Measurements from ENCODE around the gene CLDN12. TPM values are rescaled to one million over a fixed set of nuclear protein-coding genes. Genes with fewer than 3 reads are reported as not detected.

Gene CLDN12
- total RNA-seq, 2 experiments from 2014 or later: 3.9 to 4.3 TPM

DNA sequence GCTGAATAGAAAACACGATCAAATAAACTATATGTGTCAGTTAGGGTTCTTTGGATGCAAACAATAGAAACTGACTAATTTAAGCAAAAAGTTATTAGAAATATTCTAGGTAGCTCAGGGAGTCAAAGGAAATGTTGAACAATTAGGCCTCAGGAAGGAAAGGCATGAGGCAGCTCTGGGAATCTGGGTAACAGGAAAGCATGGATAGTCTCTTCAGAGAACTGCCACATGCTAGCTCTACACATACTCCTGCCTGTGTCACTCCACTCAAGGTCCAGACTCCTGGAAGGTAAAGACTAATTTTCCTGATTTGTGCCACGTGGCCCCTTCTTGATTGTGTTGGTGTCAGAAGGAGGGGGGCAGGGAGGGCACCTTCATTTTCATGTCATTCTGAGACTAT, 42.4 kb downstream of the CLDN12 start:
- H3K27me3 Mint-ChIP-seq: peaks cover 3% of the 10 kb centered on the region
- H3K4me3 Mint-ChIP-seq: no peak overlapping the region
- no peaks in the 10 kb centered on the region for H3K36me3 Mint-ChIP-seq (ENCODE audit: low read depth)
- POLR2A ChIA-PET: no interaction called here
- H3K27ac Mint-ChIP-seq: no peak overlapping the region
- DNase-seq (no peak), ATAC-seq (no peak)
- no peaks in the 10 kb centered on the region for H3K9me3 Mint-ChIP-seq
- intact Hi-C loops (cut with micrococcal nuclease): no loop called here
- TF ChIP-seq, protein P1, sequence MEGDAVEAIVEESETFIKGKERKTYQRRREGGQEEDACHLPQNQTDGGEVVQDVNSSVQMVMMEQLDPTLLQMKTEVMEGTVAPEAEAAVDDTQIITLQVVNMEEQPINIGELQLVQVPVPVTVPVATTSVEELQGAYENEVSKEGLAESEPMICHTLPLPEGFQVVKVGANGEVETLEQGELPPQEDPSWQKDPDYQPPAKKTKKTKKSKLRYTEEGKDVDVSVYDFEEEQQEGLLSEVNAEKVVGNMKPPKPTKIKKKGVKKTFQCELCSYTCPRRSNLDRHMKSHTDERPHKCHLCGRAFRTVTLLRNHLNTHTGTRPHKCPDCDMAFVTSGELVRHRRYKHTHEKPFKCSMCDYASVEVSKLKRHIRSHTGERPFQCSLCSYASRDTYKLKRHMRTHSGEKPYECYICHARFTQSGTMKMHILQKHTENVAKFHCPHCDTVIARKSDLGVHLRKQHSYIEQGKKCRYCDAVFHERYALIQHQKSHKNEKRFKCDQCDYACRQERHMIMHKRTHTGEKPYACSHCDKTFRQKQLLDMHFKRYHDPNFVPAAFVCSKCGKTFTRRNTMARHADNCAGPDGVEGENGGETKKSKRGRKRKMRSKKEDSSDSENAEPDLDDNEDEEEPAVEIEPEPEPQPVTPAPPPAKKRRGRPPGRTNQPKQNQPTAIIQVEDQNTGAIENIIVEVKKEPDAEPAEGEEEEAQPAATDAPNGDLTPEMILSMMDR (IDR thresholded peaks at IDR 0.05): no peak
- no peaks in the 10 kb centered on the region for H3K4me1 Mint-ChIP-seq (ENCODE audit: low read depth)
- CTCF ChIA-PET: interaction anchor here (1.4 to 1.8 kb wide), 3 partner anchors 10 to 22 kb away, joined by 3 to 8 read pairs (median 5); no protein-coding TSS in a partner anchor

DNA sequence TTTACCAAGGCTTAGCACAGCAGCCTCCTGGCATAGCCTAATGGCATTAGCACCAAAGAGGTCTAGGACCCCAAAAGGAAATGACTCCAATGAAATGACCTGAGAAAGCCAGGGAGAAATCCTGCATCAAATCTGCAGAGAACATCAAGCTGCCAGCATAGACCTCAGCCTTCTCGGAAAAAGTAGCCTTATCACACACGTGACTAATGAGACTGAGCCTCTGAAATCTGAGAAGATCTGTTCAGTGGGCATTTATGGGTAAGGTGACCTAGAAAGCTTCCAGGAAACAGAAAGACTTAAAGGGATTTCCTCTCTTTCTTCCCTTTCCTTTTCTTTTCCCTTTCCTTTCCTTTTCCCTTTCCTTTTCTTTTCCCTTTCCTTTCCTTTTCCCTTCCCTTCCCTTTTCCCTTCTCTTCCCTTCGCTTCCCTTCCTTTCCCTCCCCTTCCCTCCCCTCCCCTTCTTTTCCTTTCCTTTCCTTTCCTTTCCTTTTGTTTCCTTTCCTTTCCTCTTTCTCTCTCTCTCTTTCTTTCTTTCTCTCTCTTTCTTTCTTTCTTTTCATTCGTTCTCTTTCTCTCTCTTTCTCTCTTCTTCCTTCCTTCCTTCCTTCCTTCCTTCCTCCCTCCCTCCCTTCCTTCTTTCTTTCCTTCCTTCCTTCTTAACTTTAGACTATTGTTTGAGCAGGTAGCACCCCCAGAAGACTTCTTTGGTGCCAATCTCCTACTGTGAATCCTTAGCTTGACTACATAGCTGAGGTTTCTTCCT, 43.1 kb downstream of the CLDN12 start:
- CTCF ChIA-PET: interaction anchor here (0.8 to 1.9 kb wide), 2 partner anchors 9 to 19 kb away, joined by 4 to 6 read pairs; no protein-coding TSS in a partner anchor
- intact Hi-C loops (cut with micrococcal nuclease): no loop called here
- Mint-ChIP-seq H3K36me3 (ENCODE audit: low read depth) (no peaks in the 10 kb centered on the region), H3K27me3 (peaks cover 3% of the 10 kb centered on the region), H3K27ac (no peak overlapping the region), H3K4me3 (no peak overlapping the region), H3K9me3 (no peaks in the 10 kb centered on the region), H3K4me1 (ENCODE audit: low read depth) (no peaks in the 10 kb centered on the region)
- ATAC-seq: no peak
- POLR2A ChIA-PET: no interaction called here
- TF ChIP-seq, protein P1 (IDR thresholded peaks at IDR 0.05): no peak
- DNase-seq: no peak

DNA sequence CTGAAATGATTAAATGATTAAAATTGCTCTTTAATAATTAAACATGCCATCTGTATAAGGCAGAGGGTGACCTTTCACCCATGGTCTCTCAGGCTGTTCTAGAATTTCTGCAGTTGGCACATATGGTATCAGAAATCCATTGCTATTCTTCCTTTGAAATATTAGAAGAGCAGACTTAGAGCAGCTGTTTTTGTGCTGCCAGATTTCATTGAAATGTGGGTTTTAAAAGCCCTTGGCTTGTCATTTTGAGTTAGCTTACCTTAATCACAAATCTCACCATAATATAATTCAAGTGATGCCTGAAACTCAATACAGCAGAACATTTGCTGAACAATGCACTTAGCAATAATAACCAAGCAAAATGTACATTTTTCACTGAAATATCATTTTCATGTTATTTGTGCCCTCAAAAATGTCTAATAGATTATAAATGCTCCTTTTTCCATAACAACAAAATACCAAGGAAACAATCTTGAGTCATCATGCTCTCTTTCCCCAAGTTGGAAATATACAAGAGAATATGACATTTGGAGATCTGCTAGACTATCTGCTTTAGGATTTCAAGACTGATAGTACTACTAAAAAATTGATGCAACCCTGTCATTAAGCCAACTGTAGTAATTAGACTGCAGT, 50.1 kb downstream of the CLDN12 start:
- no peak for ATAC-seq
- Mint-ChIP-seq H3K4me3 (no peak overlapping the region), H3K36me3 (ENCODE audit: low read depth) (no peaks in the 10 kb centered on the region), H3K9me3 (no peaks in the 10 kb centered on the region), H3K27me3 (peaks cover 5% of the 10 kb centered on the region), H3K4me1 (ENCODE audit: low read depth) (peaks cover 5% of the 10 kb centered on the region), H3K27ac (no peak overlapping the region)
- TF ChIP-seq, protein P1 (IDR thresholded peaks at IDR 0.05): no peak
- no peak for DNase-seq
- intact Hi-C loops (cut with micrococcal nuclease): loop anchor here (10.0 kb wide), 1 partner anchor 581 kb away; no protein-coding TSS in a partner anchor
- POLR2A ChIA-PET: no interaction called here
- CTCF ChIA-PET: interaction anchor here (1.9 kb wide), 1 partner anchor 19 kb away, joined by 6 read pairs; no protein-coding TSS in a partner anchor

DNA sequence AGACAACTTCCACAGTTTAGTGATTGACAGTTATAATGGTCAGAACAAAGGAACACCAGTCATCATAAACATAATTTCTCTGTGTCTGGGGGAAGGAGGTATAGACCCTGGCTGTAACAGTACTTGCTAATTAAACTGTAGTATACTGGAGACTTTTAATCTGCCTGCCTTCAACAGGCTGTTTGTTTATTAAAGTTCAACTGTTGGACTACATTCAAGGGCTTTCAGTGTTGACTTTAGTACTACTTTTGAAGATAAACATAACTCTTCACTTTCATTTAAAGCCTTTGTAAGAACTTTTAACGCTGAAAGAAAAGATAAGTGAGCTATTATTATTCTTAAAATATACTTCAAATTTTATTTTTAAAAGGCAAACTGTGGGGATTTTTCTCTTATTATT, 50.7 kb downstream of the CLDN12 start:
- DNase-seq (no peak), ATAC-seq (no peak)
- ChIA-PET POLR2A (no interaction called here), CTCF (interaction anchor here (1.9 kb wide), 1 partner anchor 18 kb away, joined by 6 read pairs; no protein-coding TSS in a partner anchor)
- Mint-ChIP-seq H3K27me3 (peaks cover 5% of the 10 kb centered on the region), H3K4me1 (ENCODE audit: low read depth) (peaks cover 5% of the 10 kb centered on the region), H3K9me3 (no peaks in the 10 kb centered on the region), H3K4me3 (no peak overlapping the region), H3K36me3 (ENCODE audit: low read depth) (no peaks in the 10 kb centered on the region), H3K27ac (no peak overlapping the region)
- TF ChIP-seq, protein P1 (IDR thresholded peaks at IDR 0.05): no peak
- intact Hi-C loops (cut with micrococcal nuclease): loop anchor here (10.0 kb wide), 1 partner anchor 581 kb away; no protein-coding TSS in a partner anchor

Measured in activated CD8-positive, alpha-beta T cell treated with anti-CD3 and anti-CD28 coated beads for 36 hours (primary cell).